ENCODE measurements around the gene SYNGAP1. TPM values are rescaled to one million over a fixed set of nuclear protein-coding genes. Genes with fewer than 3 reads are reported as not detected.
"Not testable (repeated sequence)": the region's sequence is repeated elsewhere in the genome, so short reads cannot be mapped to it uniquely, and the experiment has no call there.

The SYNGAP1 gene
- total RNA-seq, 3 donors from 2014 or later = 18.6 to 23.4 (median 20.2) TPM

- Mint-ChIP-seq H3K4me1 (ENCODE audit: low read depth) (peaks cover 25% of the 10 kb centered on the region), H3K9me3 (no peaks in the 10 kb centered on the region), H3K27me3 (ENCODE audit: low read depth) (no peaks in the 10 kb centered on the region), H3K36me3 (ENCODE audit: insufficient read depth) (no peaks in the 10 kb centered on the region), H3K4me3 (peak within 1 kb of the TSS; percentile 83)
- ATAC-seq (peak; percentile 95), DNase-seq (peak; percentile 98)
Observed at GRCh38 chr6:33391278-33391921, 28.5 kb upstream of the SYNGAP1 start, which contains the start of gene KIFC1. Gene KIFC1, plus strand, starts transcription at chr6:33391823. Its CDS starts 163 bp downstream, at chr6:33391986.

DNA sequence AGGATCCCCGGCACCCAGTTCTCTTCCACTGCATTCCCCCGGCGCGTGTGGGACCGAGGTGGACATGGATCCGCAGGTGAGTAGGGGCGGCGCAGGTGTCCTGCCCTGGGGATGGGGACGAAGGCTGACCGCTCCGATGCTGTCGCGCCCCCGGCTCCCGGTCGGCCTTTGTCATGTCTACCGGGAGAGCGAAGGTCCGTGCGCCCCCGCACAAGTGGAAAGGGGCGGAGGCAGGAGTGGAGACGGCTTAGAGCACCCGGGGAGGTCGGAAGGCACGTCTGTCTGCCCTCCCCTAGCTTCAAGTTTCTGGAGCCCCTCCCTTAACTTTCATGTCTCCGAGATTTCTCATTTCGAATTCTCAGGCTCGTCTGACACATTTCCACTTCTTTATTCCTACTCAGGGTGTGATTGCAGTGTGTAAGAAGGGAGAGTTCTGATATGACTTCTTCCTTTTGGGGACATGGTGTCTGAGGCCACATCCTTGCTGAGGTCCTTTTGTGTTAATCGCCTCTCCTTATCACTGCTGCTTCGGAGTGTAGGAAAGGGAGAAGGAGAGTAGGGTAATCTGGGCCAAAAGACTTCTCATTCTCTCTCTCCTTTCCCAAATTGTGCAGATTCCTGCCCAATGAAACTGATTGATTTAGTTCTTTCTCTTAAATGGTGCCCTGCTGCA is 27.8 kb upstream of the SYNGAP1 start:
- Mint-ChIP-seq H3K27me3 (ENCODE audit: low read depth) (no peaks in the 10 kb centered on the region), H3K4me1 (ENCODE audit: low read depth) (peaks cover 25% of the 10 kb centered on the region), H3K9me3 (no peaks in the 10 kb centered on the region), H3K4me3 (peak overlapping the region; percentile 83), H3K36me3 (ENCODE audit: insufficient read depth) (no peaks in the 10 kb centered on the region)
- DNase-seq (no peak), ATAC-seq (peak; percentile 34 to 37)

GRCh38 chr6:33392595-33392948 is 27.3 kb upstream of the SYNGAP1 start:
- ATAC-seq (no peak), DNase-seq (no peak)
- H3K9me3 Mint-ChIP-seq = no peaks in the 10 kb centered on the region
- peak overlapping the region; percentile 83 for H3K4me3 Mint-ChIP-seq
- H3K27me3 Mint-ChIP-seq (ENCODE audit: low read depth) = no peaks in the 10 kb centered on the region
- peaks cover 25% of the 10 kb centered on the region for H3K4me1 Mint-ChIP-seq (ENCODE audit: low read depth)
- H3K36me3 Mint-ChIP-seq (ENCODE audit: insufficient read depth) = no peaks in the 10 kb centered on the region

GRCh38 chr6:33392979-33393378 is 26.9 kb upstream of the SYNGAP1 start:
- Mint-ChIP-seq H3K36me3 (ENCODE audit: insufficient read depth) (no peaks in the 10 kb centered on the region), H3K4me3 (peak overlapping the region; percentile 83), H3K4me1 (ENCODE audit: low read depth) (peaks cover 25% of the 10 kb centered on the region), H3K9me3 (no peaks in the 10 kb centered on the region), H3K27me3 (ENCODE audit: low read depth) (no peaks in the 10 kb centered on the region)
- no peak for DNase-seq
- no peak for ATAC-seq

DNA sequence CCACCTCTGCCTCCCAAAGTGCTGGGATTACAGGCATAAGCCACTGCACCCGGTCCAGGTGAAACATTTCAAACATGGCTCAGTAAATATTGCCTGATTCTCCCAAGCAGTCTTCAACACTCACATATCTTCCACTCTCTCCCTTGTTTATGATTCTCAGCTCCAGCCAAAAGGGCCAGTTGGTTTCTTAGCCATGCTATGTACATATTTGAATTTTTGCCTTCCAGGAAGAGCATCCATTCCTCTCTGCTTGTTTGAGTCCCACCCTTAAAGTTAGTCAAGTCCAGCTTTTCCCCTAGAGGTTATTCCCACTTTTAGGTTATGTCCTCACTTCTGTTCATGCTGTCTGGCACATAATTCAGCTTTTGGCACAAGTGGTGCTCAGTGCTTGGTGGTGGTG is 22.3 kb upstream of the SYNGAP1 start:
- no peak overlapping the region for H3K4me3 Mint-ChIP-seq
- DNase-seq (no peak), ATAC-seq (no peak)
- H3K9me3 Mint-ChIP-seq = no peaks in the 10 kb centered on the region
- H3K4me1 Mint-ChIP-seq (ENCODE audit: low read depth) = peaks cover 6% of the 10 kb centered on the region
- no peaks in the 10 kb centered on the region for H3K36me3 Mint-ChIP-seq (ENCODE audit: insufficient read depth)
- no peaks in the 10 kb centered on the region for H3K27me3 Mint-ChIP-seq (ENCODE audit: low read depth)

DNA sequence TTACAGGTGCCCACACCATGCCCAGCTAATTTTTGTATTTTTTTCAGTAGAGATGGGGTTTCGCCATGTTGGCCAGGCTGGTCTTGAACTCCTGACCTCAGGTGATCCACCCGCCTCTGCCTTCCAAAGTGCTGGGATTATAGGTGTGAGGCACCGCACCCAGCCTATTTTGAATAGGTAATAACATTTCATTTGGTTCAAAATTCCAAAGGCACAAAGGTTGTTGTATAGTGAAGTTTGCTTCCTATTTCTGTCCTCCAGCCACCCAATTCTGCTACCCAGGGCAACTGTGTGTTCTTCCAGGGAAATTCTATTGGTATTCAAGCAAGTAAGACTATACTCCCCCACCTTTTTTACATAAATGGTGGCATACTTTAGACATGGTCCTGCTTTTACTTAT is 21.3 kb upstream of the SYNGAP1 start:
- not testable (repeated sequence) for ATAC-seq; H3K4me1 Mint-ChIP-seq (ENCODE audit: low read depth); DNase-seq; H3K4me3 Mint-ChIP-seq; H3K9me3 Mint-ChIP-seq; H3K27me3 Mint-ChIP-seq (ENCODE audit: low read depth); H3K36me3 Mint-ChIP-seq (ENCODE audit: insufficient read depth)

- H3K27me3 Mint-ChIP-seq (ENCODE audit: low read depth); H3K9me3 Mint-ChIP-seq; H3K36me3 Mint-ChIP-seq (ENCODE audit: insufficient read depth); H3K4me1 Mint-ChIP-seq (ENCODE audit: low read depth); H3K4me3 Mint-ChIP-seq; ATAC-seq; DNase-seq: not testable (repeated sequence)
Observed at GRCh38 chr6:33399881-33400280, 20.0 kb upstream of the SYNGAP1 start.

DNA sequence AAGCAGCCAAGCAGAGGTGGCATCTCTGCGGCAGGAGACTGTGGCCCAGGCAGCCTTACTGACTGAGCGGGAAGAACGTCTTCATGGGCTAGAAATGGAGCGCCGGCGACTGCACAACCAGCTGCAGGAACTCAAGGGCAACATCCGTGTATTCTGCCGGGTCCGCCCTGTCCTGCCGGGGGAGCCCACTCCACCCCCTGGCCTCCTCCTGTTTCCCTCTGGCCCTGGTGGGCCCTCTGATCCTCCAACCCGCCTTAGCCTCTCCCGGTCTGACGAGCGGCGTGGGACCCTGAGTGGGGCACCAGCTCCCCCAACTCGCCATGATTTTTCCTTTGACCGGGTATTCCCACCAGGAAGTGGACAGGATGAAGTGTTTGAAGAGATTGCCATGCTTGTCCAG is 15.0 kb upstream of the SYNGAP1 start:
- ATAC-seq (no peak), DNase-seq (no peak)
- Mint-ChIP-seq H3K4me1 (ENCODE audit: low read depth) (peaks cover 15% of the 10 kb centered on the region), H3K27me3 (ENCODE audit: low read depth) (no peaks in the 10 kb centered on the region), H3K9me3 (no peaks in the 10 kb centered on the region), H3K36me3 (ENCODE audit: insufficient read depth) (no peaks in the 10 kb centered on the region), H3K4me3 (no peak overlapping the region)

- Mint-ChIP-seq H3K36me3 (ENCODE audit: insufficient read depth) (no peaks in the 10 kb centered on the region), H3K4me1 (ENCODE audit: low read depth) (peaks cover 18% of the 10 kb centered on the region), H3K27me3 (ENCODE audit: low read depth) (no peaks in the 10 kb centered on the region), H3K4me3 (no peak overlapping the region), H3K9me3 (no peaks in the 10 kb centered on the region)
- ATAC-seq (no peak), DNase-seq (no peak)
Observed at GRCh38 chr6:33405386-33405940, 14.4 kb upstream of the SYNGAP1 start.

GRCh38 chr6:33406126-33406525 is 13.7 kb upstream of the SYNGAP1 start:
- Mint-ChIP-seq H3K27me3 (ENCODE audit: low read depth) (no peaks in the 10 kb centered on the region), H3K9me3 (no peaks in the 10 kb centered on the region), H3K36me3 (ENCODE audit: insufficient read depth) (no peaks in the 10 kb centered on the region), H3K4me1 (ENCODE audit: low read depth) (peaks cover 18% of the 10 kb centered on the region), H3K4me3 (no peak overlapping the region)
- DNase-seq (no peak), ATAC-seq (no peak)

DNA sequence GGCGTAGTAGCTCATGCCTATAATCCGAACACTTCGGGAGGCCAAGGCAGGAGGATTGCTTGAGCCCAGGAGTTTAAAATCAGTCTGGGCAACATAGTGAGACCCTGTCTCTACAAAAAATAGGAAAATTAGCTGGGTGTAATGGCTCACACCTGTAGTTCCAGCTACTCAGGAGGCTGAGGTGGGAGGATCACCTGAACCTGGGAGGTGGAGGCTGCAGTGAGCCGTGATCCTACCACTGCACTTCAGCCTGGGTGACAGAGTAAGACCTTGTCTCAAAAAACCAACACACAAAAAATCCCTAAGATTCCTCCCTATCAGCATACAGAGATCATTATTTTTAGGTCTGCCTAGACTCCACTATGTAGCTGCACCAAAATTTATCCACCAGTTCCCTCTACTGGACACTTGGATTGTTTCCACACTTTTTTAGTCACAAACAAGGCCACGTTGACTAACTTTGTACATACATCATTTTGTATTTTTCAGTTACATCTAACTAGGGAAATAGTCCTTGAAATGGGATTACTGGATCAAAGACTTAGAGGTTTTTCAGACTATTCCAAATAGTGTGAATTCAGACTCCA is 12.6 kb upstream of the SYNGAP1 start:
- no peak for DNase-seq

DNA sequence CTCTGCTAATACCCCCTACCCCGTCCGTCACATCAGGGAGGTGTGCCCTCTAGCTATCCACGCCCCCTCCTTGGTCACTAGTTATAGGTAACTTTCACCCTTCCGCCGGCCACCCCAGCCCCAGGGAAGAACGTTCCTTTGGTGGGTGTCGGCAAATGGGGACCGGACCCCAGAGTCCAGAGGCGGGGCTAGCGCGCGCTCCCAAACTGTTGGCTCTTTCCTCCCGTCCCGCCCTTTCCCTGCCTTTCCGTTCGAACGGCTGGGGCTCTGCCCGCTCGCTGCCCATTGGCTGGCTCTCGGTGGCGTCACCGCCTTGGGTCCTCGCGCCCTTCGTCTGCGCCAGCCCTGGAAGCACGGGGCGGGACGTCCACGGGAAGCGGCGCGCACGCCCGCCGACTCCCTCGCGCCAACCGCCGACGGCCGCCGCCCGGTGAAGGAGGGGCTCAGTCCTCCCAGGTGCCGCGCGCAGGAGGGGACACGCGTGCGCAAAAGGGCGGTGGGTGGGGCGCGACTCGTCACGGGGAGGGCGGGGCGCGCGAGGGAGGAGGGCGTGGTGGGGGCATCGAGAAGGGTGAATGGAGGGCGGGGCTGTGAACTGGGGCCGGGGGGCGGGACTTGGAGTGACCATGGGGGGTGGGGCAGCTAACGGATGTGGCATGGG is 9.7 kb upstream of the SYNGAP1 start:
- DNase-seq (peak; percentile 97), ATAC-seq (peak; percentile 88 to 90)
- Mint-ChIP-seq H3K36me3 (ENCODE audit: insufficient read depth) (peaks cover 10% of the 10 kb centered on the region), H3K27me3 (ENCODE audit: low read depth) (no peaks in the 10 kb centered on the region), H3K4me1 (ENCODE audit: low read depth) (peaks cover 46% of the 10 kb centered on the region), H3K4me3 (peak overlapping the region; percentile 84), H3K9me3 (no peaks in the 10 kb centered on the region)

More for the DNA sequence above, 12.6 kb upstream of the SYNGAP1 start:
- no peaks in the 10 kb centered on the region for H3K36me3 Mint-ChIP-seq (ENCODE audit: insufficient read depth)
- H3K27me3 Mint-ChIP-seq (ENCODE audit: low read depth) = no peaks in the 10 kb centered on the region
- ATAC-seq = no peak
- peaks cover 26% of the 10 kb centered on the region for H3K4me1 Mint-ChIP-seq (ENCODE audit: low read depth)
- no peaks in the 10 kb centered on the region for H3K9me3 Mint-ChIP-seq
- H3K4me3 Mint-ChIP-seq = no peak overlapping the region

DNA sequence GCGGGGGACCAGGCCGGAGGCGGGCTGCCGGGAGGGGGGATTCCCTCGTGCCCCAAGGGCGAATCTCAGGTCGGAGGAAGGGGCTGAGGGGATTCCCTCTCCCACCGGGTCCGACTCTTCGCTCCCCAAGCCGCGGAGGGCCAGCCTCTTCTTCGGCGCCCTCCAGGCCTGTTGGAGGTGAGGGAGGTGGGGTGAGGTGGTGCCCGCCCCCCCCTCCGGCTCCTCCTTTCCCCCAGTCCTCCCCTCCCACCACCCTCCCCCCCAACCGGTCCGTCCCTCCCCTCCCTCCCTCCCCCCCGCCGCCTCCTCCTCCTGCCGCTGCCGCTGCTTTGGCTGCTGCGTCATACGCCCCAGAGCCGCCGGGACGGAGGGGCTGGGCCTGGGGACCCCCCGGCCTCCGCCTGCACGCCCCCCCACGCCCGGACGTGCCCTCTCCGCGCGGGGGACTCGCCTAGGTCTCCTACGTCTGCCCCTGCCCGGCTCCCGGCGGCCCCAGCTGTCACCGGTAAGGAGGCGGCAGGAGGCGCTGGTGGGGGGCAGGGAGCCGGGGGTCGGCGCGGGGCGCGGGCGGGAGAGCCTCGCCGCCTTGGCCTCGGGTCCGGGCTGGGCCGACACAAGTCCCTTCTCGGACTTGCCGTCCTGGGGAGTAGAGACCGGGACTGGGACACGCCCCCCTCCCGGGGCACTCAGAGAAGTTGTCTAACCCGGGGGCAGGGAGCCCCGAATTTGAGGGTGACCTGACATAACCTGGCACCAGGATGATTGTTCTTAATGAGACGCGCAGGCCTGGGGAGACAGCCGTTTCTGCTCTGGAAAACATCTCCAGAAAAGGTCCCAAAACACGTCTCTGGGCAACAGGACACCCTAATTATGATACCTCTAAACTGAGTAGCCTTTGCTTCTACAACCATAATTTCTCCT is 8.9 kb upstream of the SYNGAP1 start, which contains the start of gene PHF1:
Gene PHF1, plus strand, starts transcription at position 304 of the 921 bp plus-strand sequence. CDS start 1,250 bp downstream, outside the sequence.
- DNase-seq (peak; percentile 75), ATAC-seq (peak; percentile 61 to 64)
- peaks cover 13% of the 10 kb centered on the region for H3K36me3 Mint-ChIP-seq (ENCODE audit: insufficient read depth)
- peaks cover 44% of the 10 kb centered on the region for H3K4me1 Mint-ChIP-seq (ENCODE audit: low read depth)
- H3K9me3 Mint-ChIP-seq = no peaks in the 10 kb centered on the region
- peak within 1 kb of the TSS; percentile 84 for H3K4me3 Mint-ChIP-seq
- no peaks in the 10 kb centered on the region for H3K27me3 Mint-ChIP-seq (ENCODE audit: low read depth)

All from activated T-cell treated with anti-CD3 and anti-CD28 coated beads, Interleukin-2, amount 50 U/mL, for 4 hours (primary cell).